NCI-H1048 (cell line): ENCODE data around the gene OR4D5.

Experiments used
- DNase-seq: peaks from one replicate; lab custom pipeline; 2025; lab: John Stamatoyannopoulos, UW

OR4D5 gene

DNA sequence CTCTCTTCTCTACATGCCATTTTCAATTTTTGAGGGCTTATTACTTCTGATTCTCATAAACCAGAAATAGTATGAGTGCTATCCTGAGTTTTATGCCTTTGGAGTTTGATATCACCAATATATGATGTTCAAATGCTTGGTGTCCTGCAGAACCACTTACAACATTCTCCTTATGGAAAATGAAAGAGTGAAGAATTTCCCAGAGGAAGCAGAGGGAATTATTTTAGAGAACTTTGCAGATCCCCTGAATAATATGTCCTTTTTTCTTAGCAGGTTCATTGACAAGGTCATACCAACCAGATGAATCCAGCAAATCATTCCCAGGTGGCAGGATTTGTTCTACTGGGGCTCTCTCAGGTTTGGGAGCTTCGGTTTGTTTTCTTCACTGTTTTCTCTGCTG is at the start of gene OR4D5:
OR4D5 (plus strand) TSS at position 301 of the 400 bp plus-strand sequence; CDS start at position 301, 0 bp downstream.
- no peak for DNase-seq

DNA sequence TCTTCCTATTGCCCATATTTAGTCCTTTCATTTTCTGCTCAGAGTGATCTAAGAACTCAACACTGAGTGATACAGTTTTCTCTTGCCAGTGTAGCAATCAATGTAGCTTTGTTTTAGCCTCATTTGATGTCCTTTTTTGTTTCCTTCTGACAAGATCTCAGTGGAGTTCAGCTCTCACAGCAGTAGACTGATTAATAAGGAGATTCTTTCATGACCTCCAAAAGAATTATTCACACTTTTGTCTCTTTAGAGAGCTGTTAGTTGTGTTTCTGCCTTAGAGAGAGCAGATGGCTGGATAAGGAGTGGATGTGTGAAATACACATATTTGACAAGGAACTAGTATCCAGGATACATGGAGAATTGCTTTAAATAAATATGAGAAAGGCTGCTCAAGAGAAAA is 47.4 kb upstream of the OR4D5 start:
- no peak for DNase-seq

DNA sequence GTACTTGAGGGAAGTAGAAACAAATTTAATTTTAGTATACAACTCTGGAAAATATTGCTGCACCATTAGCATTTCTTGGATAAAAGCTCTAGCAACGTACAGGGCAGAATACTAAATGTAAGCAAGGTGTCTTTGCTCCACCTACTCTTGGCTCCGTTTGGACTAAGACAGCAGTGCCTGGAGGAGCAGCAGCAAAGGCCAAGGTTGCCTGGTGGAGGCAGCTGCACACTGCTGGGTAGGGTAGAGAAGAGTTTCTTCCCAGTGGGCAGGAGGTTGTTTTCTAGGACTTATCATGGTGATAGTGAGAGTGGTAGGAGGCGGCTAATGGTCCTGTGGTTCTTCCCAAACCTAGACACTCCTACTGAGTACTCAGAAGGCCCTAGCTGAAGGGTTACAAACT is 39.6 kb upstream of the OR4D5 start:
- no peak for DNase-seq

DNA sequence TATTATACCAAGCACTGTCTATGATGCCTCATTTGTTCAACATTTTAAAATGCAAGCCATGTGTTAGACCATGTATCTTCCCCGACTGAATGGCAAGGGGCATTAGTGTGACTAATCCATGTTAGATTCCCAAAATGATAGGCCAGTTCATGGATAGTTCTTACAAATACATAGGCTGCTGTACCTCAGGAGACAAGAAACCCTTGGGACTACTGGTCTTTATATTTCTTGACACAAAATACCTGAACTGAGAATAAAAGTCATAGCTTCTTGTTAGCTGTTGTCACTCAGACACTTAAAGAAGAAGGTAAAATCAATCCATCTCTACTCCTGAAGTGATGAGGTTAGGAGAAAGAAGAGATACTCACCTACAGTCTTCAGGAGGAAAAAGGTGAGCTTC is 37.5 kb upstream of the OR4D5 start, which contains the start of gene OR8D4:
OR8D4 (plus strand) TSS at position 301 of the 400 bp plus-strand sequence. CDS start 4,265 bp downstream, outside the sequence.
- no peak for DNase-seq

DNA sequence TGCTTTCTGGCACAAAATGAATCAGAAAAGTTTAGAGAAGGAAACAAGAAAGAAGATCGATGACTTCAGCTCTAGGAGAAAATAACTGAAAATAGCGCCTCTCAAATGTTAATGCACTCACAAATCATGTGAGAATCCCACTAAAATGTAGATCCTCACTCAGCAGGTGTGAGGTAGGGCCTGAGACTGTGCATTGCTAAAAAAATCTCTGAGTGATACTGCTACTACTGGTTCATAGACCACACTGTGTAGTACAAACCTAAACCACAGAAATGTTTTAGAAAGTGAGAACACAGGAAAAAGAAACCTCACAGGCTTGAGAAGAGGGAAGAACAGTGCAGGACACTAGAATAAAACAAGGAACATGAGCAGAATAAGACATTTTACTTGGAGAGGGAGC is 35.5 kb upstream of the OR4D5 start:
- no peak for DNase-seq

DNA sequence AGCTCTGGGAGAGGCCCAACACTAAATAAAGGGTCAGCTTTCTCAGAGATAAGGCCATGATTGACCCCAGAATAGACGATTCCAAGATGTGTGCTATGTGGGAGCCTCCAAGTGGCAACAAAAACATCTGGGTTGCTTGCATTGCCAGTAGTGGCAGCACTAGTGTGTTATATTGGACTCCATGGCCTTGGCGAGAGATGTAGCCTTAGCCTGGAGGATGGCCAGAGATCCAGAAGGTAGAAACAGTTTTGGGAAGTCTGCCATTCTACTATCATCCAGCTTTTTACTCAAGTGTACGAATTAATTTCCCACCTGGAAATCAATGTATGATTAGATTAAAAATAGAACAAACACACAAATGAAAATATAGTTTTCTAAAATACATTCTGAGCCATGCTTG is 34.5 kb upstream of the OR4D5 start:
- no peak for DNase-seq

DNA sequence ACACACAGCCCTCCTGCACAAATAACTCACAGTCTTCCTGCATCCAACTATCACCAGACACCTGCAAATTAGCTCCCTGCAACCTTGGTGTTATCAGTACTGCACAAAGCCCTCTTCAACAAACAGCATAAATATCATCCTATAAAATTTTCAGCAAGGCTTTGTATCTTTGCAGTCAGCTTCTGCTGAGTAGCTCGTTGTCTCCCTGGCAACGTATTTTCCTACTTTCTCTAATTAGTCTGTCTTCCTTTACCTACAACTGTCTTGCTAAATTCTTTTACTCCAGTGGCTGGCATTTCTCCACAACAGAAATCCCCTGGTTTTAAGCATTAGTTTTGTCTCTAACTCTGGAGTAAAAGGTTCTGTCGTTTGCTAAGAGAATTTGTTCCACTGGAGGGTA is 33.6 kb upstream of the OR4D5 start:
- DNase-seq, result no peak

DNA sequence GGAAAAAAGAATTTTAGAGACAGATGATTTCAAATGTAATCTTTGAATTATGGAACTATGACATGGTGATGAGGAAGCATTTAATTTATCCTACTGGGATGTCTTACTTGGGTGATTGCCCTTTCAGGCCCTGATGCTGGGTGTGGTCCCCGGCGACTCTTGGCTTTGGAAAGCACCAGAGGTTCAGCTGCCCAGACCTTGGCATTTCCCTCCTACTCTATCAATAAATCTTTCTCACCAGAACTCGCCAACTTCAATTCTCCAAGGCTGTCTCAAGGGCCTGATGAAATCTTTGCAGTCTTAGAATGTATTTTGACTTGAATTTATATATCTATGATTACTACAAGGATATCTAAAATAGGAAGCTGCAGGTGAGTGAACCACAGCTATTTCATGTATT is 18.5 kb upstream of the OR4D5 start:
- no peak for DNase-seq

DNA sequence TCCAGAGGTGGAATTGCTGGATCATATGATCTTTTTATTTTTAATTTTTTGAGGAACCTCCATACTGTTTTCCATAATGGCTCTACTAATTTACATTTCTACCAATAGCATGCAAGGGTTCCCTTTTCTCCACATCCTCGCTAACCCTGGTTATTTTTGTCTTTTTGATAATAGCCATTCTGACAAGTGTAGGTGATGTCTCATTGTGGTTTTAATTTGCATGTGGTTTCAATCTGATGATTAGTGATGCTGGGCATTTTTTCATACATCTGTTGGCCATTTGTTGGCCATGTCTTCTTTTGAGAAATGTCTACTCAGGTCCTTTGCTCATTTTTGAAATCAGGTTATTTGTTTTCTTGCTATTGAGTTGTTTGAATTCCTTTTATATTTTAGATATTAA is 15.4 kb upstream of the OR4D5 start:
- DNase-seq, result no peak

DNA sequence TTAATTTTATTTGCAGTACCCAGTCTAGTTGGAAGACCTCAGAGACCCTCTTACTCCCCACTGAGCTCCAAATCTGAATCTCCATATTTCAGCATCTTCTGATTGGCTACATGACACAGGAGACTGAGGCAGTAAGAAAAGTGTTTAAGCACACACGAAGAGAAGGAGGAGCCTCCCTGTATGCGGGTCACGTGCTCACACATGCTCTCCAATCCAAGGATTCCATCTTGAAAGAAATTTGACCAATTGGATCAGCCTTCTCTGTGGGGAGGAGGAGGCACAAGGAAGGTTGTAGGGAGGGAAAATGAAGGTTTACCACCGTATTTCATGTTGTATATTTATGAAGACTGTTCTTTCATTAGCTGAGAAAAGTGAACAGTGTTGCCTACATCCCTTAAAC is 3.0 kb downstream of the OR4D5 start:
- DNase-seq, result no peak

DNA sequence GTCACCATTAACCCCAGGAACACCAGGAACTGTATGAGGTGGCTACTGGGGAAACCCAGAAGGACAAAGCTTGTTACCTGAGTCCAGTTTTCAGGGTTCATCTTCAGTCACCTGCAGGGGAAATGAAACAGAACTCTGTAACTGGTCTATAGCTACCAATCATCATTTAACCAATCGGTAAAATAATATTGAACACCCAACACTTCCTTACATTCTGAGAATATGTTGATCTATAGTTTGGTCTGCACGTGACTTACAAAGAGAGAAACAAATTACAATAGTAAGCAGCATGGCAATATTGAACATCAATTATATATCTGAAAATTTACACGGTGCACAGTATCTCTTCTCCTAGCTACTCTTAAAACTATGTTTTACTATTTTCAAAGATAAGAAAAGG is 4.3 kb downstream of the OR4D5 start, which contains the start of gene OR6T1:
OR6T1 (minus strand) TSS at position 101 of the 400 bp plus-strand sequence; CDS start at position 101, 0 bp downstream.
- DNase-seq, result no peak

DNA sequence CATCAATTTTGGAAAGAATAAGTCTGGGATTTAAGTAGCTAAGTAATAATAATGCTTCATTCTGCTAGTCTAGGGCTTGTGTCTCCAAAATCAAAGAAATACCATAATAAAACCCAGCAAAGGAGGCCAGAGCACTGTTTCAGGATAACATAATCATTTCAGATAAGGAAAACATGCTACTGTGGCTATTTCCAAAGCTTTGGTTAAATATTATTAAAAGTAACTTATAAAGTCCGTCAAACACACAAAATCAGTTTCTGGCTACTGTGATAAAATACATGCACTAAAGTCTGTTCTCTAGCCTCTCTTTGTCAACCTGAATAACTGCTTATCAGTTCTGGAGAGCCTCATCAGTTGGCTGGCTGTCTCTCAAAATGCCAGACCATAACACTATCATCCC is 5.7 kb downstream of the OR4D5 start:
- no peak for DNase-seq

DNA sequence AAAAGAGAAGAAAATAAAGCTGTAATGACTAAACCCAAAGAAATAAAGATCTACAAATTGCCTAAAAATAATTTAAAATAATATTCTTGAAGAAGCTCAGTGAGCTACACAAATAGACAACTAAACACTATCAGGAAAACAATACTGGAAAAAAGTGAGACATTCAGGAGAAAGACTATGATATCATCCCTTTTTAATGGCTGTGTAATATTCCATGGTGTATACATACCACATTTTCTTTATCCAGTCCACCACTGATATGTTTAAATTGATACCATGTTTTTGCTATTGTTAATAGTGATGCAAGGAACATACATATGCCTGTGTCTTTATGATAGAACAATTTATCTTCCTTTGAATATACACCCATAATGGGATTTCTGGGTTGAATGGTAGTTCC is 17.3 kb downstream of the OR4D5 start:
- DNase-seq, result no peak

DNA sequence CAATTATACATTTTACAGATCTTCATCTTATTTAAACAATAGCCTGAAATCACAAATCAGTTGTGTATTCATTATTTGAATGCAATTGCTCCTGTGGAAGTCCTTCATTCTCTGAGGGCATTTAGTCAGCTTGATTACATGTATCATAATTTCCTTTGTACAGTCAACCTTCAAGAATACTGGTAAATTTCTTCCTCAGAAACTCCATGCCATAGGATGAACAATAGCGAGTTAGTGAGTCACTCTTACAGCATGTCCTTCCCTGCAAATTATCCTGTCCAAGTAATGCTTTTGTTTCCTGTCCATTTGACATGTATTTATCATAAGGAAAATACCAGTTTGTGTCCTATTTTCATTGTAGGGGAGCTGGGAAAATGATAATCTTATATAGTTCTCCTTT is 34.4 kb downstream of the OR4D5 start:
- DNase-seq, result no peak

DNA sequence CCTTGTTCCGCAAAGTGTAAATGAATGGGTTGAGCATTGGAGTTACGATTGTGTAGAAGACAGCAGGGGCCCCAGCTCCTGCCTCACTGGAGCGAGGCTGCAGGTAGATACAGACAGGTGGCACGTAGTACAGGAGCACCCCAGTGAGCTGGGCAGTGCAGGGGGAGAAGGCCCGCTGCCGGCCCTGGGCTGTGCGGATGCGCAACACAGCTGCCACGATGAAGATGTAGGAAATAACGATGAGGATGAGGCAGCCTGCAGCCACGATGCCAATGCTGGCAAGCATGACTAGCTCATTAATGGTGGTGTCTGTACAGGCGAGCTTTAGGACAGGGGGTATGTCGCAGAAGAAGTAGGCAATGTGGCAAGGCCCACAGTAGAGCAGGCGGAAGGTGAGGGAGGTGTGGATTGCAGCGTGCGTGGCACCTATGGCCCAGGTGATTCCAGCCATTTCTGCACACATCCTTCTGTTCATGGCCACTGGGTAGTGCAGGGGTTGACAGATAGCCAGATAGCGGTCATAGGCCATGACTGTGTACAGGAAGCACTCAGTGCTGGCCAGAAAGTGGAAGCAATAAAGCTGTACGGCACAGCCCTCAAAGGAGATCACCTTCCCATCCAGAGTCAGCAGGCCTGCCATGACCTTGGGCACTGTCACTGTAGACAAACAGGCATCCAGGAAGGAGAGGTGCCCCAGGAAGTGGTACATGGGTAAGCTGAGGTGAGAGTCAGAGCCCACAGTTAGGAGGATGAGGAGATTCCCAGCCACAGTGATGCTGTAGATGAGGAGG is 37.5 kb downstream of the OR4D5 start:
- no peak for DNase-seq

DNA sequence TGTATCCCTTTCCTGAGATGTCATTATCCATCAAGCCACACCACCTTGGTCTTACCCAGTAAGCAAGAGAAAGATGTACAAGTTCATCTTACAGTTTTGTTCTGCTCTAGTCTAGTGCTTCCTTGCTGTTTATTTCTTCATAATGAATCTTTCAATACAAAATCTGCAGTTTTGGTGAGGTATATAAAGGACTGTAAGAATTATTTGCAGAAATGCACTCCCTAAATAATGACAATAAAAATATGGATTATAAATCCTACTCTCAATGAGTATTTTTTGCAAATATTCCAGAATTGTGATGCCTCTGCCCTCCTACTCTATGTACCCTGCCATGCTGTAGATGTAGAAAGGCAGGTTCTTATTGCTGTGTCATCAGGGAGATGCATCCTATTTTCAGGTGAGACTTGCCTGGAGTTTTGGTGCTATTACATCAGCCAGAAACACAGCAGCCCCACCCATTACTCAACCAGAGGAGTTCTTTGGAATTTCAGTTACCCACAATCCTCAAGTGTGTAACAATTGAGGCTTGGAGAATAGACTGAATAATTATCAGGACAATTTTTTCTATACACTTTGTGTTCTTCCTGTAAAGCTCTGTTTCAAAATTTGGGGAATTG is 38.4 kb downstream of the OR4D5 start, which contains the start of gene OR10S1:
OR10S1 (minus strand) TSS at position 51 of the 617 bp plus-strand sequence. CDS start 117 bp downstream, outside the sequence.
- DNase-seq, result no peak

DNA sequence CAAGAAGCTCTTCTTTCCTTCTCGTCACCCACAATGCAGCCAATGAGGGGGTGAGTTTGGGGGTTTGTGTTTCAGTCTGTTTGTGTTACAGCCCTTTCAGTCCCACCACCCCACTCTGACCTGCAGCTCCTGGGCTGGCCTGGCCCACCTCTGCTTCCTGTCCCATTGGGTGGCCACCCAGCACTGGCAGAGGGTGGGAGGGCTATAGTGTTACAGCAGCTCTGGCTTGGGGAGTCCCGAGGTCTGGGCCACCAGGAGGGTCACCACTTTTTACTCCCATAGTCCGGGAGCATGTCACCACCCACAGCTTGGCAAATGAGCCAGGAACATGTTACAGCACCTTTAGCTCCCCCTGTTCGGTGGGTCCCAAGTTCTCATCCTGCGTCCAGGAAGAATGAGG is 39.9 kb downstream of the OR4D5 start:
- DNase-seq, result no peak
